Left cardiac atrium (tissue), 4 donors: ENCODE results near the gene PROKR1. TPM values are rescaled to one million over a fixed set of nuclear protein-coding genes. Genes with fewer than 3 reads are reported as not detected.

ENCODE experiments used
- ATAC-seq, 2 donors: fragments of 200-7000 bp; cut with Tn5 transposase; one replicate each; pipeline ENCODE4 v1.9.1; 2020; ENCODE audit warnings: mild to moderate bottlenecking in 2 of 2, moderate library complexity in 2 of 2
- DNase-seq: peaks from one replicate; pipeline ENCODE4 v3.0.0-alpha.2; 2020
- intact Hi-C, 2 donors: fragments of 100-400 bp; cut with DNase I; formaldehyde crosslinking; loops; one replicate each; pipeline versions ENCODE4 v1.14.1 to v1.15.1; 2022 to 2023
- total RNA-seq, 2 donors: library from RNA; stranded (reverse); fragmentation: NEBNext Ultra II Directional; extraction: Animal tissue kit (Norgen Biotek cat#: 25700); gene quantifications; one replicate each; pipeline ENCODE4 v1.2.1, GENCODE V29; 2021
- donor health status: DM: no; HTN: yes; CAD: no.
- donor health status: DM: no; HTN: yes; CAD: no; lungs with severe emphysema.
- donor health status: DM: yes; HTN: yes; CAD: no.
- donor health status: Dilated cardiomyopathy.

The PROKR1 gene
- total RNA-seq, 2 donors from 2014 or later, result 0.12 TPM; not detected in 1

DNA sequence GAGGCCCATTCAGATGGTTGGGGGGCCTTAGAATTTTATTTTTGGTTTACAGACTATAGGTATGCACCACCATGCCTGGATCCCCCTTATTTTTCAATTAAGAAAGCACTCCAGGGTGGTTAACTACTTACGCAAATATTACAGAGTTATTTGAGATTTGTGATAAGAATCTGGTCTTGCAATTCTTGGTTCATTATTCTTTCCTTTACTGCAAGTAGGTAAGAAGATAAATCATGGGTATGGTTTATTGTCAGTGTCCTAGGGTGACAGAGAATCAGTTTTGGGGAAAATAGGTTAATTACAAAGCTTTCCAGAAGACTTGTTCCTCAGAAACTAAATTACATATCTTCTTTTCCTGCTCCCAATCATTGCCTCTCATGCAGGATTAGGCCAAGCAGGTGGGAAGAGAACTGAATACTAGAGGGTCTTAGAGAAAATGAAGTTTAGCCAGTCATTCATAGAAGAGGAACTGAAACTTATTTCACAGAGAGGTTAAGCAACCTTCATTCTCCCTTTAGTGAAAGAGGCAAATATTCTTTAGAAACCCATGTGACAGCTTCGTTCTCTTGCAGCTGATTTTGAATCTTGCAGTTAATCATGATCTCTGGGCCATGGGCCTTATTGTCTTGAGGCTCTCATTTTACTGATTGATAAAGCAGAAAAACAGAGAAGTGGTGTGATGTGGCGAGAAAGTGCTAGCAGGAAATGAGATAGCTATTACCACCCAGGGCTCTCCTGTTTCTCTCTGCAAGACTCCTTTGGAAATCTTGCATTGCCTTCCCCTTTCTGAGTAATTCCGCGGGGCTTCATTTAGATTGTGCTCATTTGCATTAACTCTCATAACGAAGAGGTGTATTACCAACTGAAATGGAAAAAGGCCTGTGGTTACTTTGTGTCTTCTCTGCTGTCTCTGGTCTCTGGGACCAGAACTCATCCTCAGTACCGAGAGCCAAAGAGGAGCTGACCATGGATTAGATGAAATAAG, 46.5 kb downstream of the PROKR1 start:
- DNase-seq, result no peak
- ATAC-seq, result no peak
- intact Hi-C loops, result no loop called here

DNA sequence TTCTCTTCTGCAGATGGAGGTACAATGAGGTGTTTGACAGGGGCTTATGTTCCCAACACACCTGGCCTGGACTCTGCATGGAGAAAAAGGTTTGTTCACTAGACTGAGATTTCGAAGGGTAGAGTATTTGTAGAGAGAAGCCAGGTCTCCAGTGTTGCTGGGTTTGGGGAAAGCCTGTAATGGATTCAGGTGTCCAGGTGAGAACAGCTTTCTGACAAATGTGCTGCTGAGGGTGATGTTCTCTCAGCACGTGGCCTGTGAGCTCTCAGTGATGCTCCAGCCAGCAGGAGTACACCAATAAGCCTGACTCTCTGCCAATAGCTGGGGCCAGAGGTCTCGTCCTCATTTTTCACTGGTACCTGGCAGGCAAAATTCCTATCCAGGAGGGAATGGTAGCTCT, 47.5 kb downstream of the PROKR1 start:
- no peak for ATAC-seq
- no peak for DNase-seq
- intact Hi-C loops, result no loop called here

DNA sequence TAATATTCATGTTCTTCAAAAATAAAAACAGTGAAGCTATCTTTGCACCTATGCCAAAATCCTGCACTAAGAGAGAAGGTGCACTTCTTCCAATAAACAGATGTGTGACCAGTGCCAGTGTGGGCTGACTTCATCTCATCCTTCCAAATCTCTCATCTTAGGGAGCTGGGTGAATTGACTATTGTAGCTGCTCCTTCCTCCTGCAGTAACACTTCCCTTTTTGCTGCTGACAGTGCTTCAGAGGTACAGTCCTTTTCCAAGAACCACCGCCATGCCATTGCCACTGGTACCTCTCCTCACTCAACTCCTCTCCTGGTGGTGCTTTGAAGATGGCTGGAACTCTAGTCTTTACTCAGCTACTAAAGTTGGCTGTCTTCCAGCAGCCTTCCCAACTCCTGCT, 49.1 kb downstream of the PROKR1 start:
- intact Hi-C loops, result no loop called here
- no peak for DNase-seq
- ATAC-seq, result no peak

DNA sequence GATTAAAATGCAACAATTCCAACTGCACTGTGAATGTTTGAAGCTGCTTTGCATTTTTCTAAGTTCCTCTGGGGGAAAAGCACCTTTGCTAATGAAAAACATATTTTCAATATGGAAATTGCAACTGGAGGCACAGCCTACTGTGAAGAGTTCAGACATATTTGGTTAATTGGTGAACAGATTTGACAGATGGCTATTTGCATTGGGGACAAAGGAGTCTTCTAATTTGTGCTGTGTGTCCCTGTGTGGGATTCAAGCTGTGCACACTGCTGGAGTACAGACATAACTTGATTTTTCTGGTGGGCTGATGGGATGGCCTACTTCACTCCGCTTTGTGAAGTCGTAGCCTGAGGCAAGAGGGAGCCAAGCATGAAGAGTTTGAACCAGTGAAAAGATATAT, 50.6 kb downstream of the PROKR1 start:
- ATAC-seq (no peak), DNase-seq (no peak)
- intact Hi-C loops, result no loop called here

DNA sequence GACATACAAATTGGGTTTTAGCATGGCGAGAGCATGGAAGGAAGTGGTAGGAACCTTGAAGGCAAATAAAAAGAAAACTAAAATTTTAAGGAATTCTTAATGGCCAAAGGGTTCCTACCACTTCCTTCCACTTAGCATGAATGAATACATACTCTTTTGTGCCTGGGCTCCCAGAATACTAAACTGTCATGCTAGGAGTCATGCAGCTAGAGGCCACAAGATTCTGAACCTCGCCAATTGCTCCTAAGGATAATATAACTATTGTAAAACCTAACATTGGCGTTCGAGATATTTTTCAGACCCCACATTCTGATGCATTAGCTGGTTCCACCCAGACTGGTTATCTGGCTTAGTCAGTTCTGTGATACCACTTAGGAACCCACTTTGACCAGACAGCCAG, 52.6 kb downstream of the PROKR1 start:
- DNase-seq (no peak), ATAC-seq (no peak)
- intact Hi-C loops, result no loop called here

DNA sequence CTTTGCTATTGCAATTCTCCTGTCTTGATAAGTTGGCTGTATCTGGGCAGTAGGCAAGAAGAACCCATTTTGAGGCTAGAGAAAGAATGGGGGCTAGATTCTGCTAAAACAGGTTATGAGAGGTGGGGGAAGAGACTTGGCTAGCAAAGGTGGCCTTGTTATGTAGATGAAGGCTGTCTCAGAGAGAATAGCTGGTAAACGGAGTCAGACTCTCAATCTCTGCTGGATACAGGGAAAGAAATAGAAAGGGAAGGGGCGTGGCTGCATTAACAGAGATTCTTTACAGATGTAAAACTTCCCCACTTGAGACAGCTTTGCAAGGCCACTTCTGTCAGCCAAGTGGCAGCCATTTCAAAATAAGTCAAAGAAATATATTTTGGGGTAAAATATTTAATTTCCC, 53.2 kb downstream of the PROKR1 start:
- intact Hi-C loops, result no loop called here
- DNase-seq (no peak), ATAC-seq (no peak)

DNA sequence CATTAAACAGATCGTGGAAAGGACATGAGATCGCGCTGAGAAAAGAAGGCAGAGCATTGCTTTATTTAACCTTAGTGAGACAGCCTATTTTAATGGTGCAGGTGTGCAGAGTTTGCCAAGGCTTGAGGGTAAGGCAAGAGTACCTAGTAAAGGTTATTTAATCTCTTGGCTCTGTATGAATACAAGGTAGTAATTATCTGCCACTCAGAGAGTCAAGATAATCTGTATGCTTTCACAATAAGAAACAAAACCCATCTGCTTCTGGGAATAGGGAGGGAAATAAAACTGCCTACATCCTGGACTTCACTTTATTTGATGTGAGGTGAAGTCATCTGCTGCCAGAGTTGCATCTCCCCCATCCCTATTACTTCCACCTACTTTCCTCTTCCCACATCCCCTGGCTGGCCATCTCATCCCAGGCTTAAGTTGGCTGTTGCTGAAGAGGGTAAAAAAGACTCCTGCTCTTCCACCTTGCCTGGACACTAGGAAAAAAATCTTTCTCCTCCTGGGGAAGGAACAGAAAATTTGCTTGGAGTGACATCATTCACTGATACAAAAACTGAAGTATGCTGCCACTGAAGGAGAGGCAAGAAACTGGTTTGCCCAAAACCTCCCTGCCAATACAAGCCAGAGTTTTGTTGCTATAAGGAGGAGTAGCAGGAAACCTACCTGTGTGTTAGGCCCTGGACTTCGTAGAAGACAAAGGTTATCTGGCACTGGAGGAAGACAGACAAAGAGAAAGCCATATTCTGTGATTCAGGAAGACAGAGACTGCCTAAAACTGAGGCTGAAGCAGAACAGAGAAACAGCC, 55.4 kb downstream of the PROKR1 start:
- no peak for DNase-seq
- intact Hi-C loops, result no loop called here
- no peak for ATAC-seq

DNA sequence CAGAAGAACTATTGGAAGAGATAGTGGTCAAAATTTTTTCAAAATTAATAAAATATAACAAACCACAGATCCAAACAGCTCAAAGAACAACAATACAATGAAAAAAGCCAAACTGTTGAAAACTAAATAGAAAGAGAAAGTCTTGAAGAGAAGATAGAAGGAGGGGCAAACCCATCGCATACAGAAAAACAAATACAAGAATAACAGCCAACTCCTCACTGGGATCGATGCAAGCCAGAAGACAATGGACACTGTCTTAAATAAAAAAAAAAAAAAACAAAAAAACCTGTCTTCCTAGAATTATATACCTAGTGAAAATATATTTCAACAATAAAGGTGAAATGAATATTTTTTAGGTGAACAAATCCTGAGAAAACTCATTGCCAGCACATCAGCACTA, 57.2 kb downstream of the PROKR1 start:
- intact Hi-C loops, result loop anchor here in 1 of 2 donors (10.0 kb wide), 1 partner anchor 224 kb away; no protein-coding TSS in a partner anchor
- DNase-seq (no peak), ATAC-seq (no peak)

DNA sequence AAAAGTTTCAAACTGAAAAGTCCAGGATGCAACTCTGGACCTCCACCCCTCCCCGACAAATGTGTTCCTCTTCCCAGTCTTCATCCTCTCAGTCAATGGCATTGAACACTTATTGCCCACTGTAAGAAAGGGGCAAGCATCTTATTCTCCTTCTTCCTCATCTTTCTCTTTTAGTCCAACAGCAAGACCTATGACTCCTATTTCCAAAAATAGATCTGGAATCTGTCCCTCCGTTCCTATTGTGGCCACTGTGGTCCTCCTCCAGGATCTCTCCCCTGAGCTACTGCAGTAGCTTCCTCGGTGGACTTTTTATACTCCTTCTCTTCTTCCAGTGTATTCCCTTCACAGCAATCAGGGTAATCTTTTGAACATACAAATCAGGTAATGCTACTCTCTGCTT, 63.3 kb downstream of the PROKR1 start:
- ATAC-seq, result no peak
- intact Hi-C loops, result loop anchor here (5.0 to 10.0 kb wide), 2 partner anchors 206 to 218 kb away; no protein-coding TSS in a partner anchor
- DNase-seq, result no peak

Other genes starting within 250 kb of the PROKR1 start
- gene FBXO48, start 176.3 kb upstream of the PROKR1 start, total RNA-seq, result 1 to 10 TPM in 1 of 2 donors, under 1 TPM in 1; 0.60 to 1.4 TPM
- gene APLF, start 176.0 kb upstream of the PROKR1 start, total RNA-seq, result 1 to 10 TPM; 4.6 to 5.5 TPM
- gene ARHGAP25, start 91.2 kb downstream of the PROKR1 start, total RNA-seq, result 10 to 100 TPM in 1 of 2 donors, 1 to 10 TPM in 1; 6.8 to 11.0 TPM
- 10 to 100 TPM in 1 of 2 donors, under 1 TPM in 1; 0.27 to 36.7 TPM for gene BMP10, start 227.8 kb downstream of the PROKR1 start, total RNA-seq